Neural cell (in vitro differentiated cells): ENCODE results near the gene LSAMP.

ENCODE experiments used
- EZH2 ChIP-seq: fragments of 200-600, 300-800 bp; shearing (Covaris generic), sonication (generic); IDR thresholded peaks from 2 replicates; pipeline ENCODE4 v1.6.1; 2014; ENCODE audit warnings: antibody characterized with exemption, low read length, borderline replicate concordance, mild to moderate bottlenecking; ENCODE audit not compliant: insufficient read depth, poor library complexity, severe bottlenecking
- MXI1 ChIP-seq: fragments of 450-650 bp; conservative IDR thresholded peaks from 2 replicates; pipeline ENCODE4 v1.6.1; 2014; ENCODE audit warnings: antibody characterized with exemption, mild to moderate bottlenecking; ENCODE audit not compliant: poor library complexity, severe bottlenecking
- POLR2AphosphoS5 ChIP-seq: IDR thresholded peaks from 2 replicates; pipeline ENCODE4 v1.6.1; 2012
- RAD21 ChIP-seq: fragments of 450-650 bp; conservative IDR thresholded peaks from 2 replicates; pipeline ENCODE4 v1.6.1; 2014; ENCODE audit warnings: antibody characterized with exemption, mild to moderate bottlenecking, moderate library complexity
- TAF1 ChIP-seq: IDR thresholded peaks from 2 replicates; pipeline ENCODE4 v1.6.1; 2012; ENCODE audit warnings: low read depth
- TF ChIP-seq, protein P1 (sequence below): fragments of 450-650 bp; IDR thresholded peaks from 2 replicates; pipeline ENCODE4 v1.5.1; 2014; ENCODE audit warnings: antibody characterized with exemption, mild to moderate bottlenecking, moderate library complexity; ENCODE audit not compliant: poor library complexity, severe bottlenecking
- TF ChIP-seq, protein P2 (sequence below): IDR thresholded peaks from 2 replicates; pipeline ENCODE4 v1.6.1; 2012; ENCODE audit warnings: borderline replicate concordance

DNA sequence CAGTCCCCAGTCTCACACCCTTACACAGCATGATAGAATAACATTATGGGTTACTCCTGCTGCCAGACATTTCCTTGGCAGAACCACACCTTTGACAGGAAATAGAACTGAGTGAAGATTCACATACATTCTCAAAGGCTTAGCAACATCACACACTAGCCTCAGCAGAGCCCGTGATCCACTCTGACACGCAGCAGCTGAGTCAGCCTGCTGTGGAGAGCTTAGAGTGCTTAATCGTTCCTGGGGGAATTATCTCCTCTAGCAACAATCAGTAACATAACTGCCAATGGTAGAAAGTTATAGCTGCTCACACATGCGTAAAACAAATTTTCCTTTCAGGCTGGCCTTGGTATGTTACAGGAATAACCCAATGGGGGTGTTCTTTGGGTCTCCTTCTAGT lies 439.9 kb downstream of the LSAMP start:
- TF ChIP-seq RAD21 (no peak), EZH2 (no peak), POLR2AphosphoS5 (peak; percentile 78), TAF1 (no peak), MXI1 (no peak)
- TF ChIP-seq, protein P1, sequence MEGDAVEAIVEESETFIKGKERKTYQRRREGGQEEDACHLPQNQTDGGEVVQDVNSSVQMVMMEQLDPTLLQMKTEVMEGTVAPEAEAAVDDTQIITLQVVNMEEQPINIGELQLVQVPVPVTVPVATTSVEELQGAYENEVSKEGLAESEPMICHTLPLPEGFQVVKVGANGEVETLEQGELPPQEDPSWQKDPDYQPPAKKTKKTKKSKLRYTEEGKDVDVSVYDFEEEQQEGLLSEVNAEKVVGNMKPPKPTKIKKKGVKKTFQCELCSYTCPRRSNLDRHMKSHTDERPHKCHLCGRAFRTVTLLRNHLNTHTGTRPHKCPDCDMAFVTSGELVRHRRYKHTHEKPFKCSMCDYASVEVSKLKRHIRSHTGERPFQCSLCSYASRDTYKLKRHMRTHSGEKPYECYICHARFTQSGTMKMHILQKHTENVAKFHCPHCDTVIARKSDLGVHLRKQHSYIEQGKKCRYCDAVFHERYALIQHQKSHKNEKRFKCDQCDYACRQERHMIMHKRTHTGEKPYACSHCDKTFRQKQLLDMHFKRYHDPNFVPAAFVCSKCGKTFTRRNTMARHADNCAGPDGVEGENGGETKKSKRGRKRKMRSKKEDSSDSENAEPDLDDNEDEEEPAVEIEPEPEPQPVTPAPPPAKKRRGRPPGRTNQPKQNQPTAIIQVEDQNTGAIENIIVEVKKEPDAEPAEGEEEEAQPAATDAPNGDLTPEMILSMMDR, result no peak
- TF ChIP-seq, protein P2, sequence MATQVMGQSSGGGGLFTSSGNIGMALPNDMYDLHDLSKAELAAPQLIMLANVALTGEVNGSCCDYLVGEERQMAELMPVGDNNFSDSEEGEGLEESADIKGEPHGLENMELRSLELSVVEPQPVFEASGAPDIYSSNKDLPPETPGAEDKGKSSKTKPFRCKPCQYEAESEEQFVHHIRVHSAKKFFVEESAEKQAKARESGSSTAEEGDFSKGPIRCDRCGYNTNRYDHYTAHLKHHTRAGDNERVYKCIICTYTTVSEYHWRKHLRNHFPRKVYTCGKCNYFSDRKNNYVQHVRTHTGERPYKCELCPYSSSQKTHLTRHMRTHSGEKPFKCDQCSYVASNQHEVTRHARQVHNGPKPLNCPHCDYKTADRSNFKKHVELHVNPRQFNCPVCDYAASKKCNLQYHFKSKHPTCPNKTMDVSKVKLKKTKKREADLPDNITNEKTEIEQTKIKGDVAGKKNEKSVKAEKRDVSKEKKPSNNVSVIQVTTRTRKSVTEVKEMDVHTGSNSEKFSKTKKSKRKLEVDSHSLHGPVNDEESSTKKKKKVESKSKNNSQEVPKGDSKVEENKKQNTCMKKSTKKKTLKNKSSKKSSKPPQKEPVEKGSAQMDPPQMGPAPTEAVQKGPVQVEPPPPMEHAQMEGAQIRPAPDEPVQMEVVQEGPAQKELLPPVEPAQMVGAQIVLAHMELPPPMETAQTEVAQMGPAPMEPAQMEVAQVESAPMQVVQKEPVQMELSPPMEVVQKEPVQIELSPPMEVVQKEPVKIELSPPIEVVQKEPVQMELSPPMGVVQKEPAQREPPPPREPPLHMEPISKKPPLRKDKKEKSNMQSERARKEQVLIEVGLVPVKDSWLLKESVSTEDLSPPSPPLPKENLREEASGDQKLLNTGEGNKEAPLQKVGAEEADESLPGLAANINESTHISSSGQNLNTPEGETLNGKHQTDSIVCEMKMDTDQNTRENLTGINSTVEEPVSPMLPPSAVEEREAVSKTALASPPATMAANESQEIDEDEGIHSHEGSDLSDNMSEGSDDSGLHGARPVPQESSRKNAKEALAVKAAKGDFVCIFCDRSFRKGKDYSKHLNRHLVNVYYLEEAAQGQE, result no peak
